ENCODE data around the gene KCNQ1.

DNA sequence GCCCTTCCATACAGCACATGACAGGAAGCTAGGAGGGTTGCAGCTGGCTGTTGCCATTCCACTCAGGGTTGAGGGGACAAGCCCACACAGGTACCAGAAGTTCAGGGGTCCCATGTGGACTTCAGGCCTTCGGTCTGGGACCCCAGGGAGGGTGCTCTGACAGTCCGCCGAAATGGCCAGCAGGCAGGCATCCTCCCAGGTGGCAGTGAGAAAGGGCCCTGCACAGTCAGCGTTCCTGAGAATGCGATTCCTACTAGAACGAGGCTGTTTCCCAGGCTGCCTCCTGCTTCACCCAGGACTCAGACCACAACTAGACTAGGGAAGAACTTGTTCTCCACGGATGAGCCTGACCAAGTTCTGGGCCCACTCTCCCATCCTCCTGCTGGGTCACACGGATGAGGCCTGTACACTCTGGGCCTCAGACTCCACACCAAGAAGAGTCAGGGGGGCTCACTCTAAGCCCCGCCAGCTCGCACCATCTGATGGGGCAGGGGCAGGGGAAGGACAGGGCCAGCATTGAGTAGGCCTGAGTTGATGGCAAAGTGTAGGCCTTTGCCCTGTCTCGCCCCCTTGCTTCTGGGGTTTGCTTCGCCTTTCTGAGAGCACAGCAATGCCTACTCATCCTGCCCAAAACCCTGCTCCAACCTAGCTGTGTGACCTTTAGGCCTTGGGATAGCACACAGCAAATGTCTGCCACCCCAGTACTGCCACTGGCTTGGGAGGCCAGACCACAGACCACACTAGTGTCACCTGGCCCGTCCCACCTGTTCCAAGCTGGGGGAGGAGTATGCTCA, 241.0 kb downstream of the KCNQ1 start:
- TF ChIP-seq EZH2 (IDR thresholded peaks at IDR 0.05; ENCODE audit: insufficient read depth, poor library complexity, severe bottlenecking), result no peak
- TF ChIP-seq EZH2phosphoT487 (IDR thresholded peaks at IDR 0.05; ENCODE audit: insufficient read depth, low read depth), result no peak
